K562 (cell line): ENCODE results near the gene GLP2R. TPM values are rescaled to one million over a fixed set of nuclear protein-coding genes. Genes with fewer than 3 reads are reported as not detected.

ENCODE experiments used
- ATAC-seq: fragments of 200-7000 bp; cut with Tn5 transposase; 3 replicates; pipeline ENCODE4 v1.9.1; 2020; ENCODE audit warnings: moderate library complexity
- BruUV-seq: library from RNA; stranded (reverse); fragments of 400-500 nt; replicated peaks from 2 replicates; lab custom pipeline; 2021; lab: Mats Ljungman, UMichigan
- CTCF ChIA-PET: fragments of 300-600 bp; formaldehyde crosslinking; extraction: SDS; loops from one replicate; lab custom pipeline; 2021; ENCODE audit warnings: low intra/inter-chr PET ratio; lab: Yijun Ruan, JAX
- POLR2A ChIA-PET: fragments of 300-600, 350-650 bp; sonication (Branson Sonifier 250); formaldehyde crosslinking; extraction: SDS; loops from one replicate; lab custom pipeline; 2021; ENCODE audit warnings: antibody characterized with exemption, inconsistent platforms; lab: Yijun Ruan, JAX
- DNase-seq, 4 experiments: peaks; one replicate each; pipeline versions ENCODE4 v3.0.0 to v3.0.0-alpha.2; 2011 to 2018; ENCODE audit warnings: low spot score in 3 of 4, mixed read lengths in 3 of 4; ENCODE audit errors: extremely low read depth in 1 of 4
- FAIRE-seq: peaks from 2 replicates; lab custom pipeline; 2011; peaks lifted over from hg19 to GRCh38; lab: Jason Lieb, UNC
- H2AFZ ChIP-seq: 2 replicates; pipeline ENCODE4 v1.6.0; 2011; ENCODE audit warnings: low read depth, low read length, control low read depth, inconsistent platforms
- H3K27ac ChIP-seq: fragments of 200-600 bp; 3 replicates; pipeline ENCODE4 v1.8.0; 2011; ENCODE audit warnings: low read depth, mild to moderate bottlenecking, control low read depth, inconsistent platforms, low read length, moderate library complexity, mixed read lengths; ENCODE audit errors: extremely low read depth
- H3K27me3 ChIP-seq, 2 experiments: fragments of 300-600 bp in 1 of 2; 2 replicates in 1 of 2; 3 replicates in 1 of 2; pipeline versions ENCODE4 v1.6.0 to v1.8.0; 2011; ENCODE audit warnings: inconsistent platforms in 2 of 2, low read length in 2 of 2, mild to moderate bottlenecking in 1 of 2, mixed read lengths in 1 of 2, moderate library complexity in 1 of 2; ENCODE audit not compliant: control insufficient read depth in 2 of 2, insufficient read depth in 2 of 2
- H3K36me3 ChIP-seq: fragments of 300-600 bp; 3 replicates; pipeline ENCODE4 v1.8.0; 2011; ENCODE audit warnings: mild to moderate bottlenecking, low read length, inconsistent platforms; ENCODE audit not compliant: control insufficient read depth, insufficient read depth
- H3K4me1 ChIP-seq, 2 experiments: fragments of 200-600 bp in 1 of 2; replicated peaks in 1 of 2; 2 replicates in 1 of 2; 3 replicates in 1 of 2; pipeline versions ENCODE4 v1.5.1 to v1.8.0; 2011; ENCODE audit warnings: inconsistent platforms in 2 of 2, low read length in 2 of 2, mild to moderate bottlenecking in 1 of 2, mixed read lengths in 1 of 2, moderate library complexity in 1 of 2; ENCODE audit not compliant: control insufficient read depth in 2 of 2, insufficient read depth in 2 of 2
- H3K4me2 ChIP-seq: 2 replicates; pipeline ENCODE4 v1.6.1; 2011; ENCODE audit warnings: low read length, control low read depth, inconsistent platforms, mixed read lengths; ENCODE audit not compliant: insufficient read depth
- H3K4me3 ChIP-seq: fragments of 200-600 bp; sonication (generic), shearing (Covaris generic); 2 replicates; pipeline ENCODE4 v1.5.1; 2016; ENCODE audit warnings: control low read depth, inconsistent platforms
- H3K79me2 ChIP-seq: fragments of 200-600 bp; 3 replicates; pipeline ENCODE4 v1.8.0; 2011; ENCODE audit warnings: low read length, inconsistent platforms; ENCODE audit not compliant: control insufficient read depth, insufficient read depth
- H3K9ac ChIP-seq, 2 experiments: 2 replicates each; pipeline versions ENCODE4 v1.6.0 to v1.6.1; 2011; ENCODE audit warnings: low read depth in 2 of 2, low read length in 2 of 2, control low read depth in 1 of 2, inconsistent platforms in 1 of 2, mild to moderate bottlenecking in 1 of 2, mixed read lengths in 1 of 2; ENCODE audit not compliant: insufficient read depth in 1 of 2
- H3K9me1 ChIP-seq: one replicate; pipeline ENCODE4 v1.6.0; 2011; ENCODE audit warnings: inconsistent platforms, mild to moderate bottlenecking, low read length, moderate library complexity; ENCODE audit not compliant: control insufficient read depth, insufficient read depth
- H3K9me3 ChIP-seq: replicated peaks from 2 replicates; pipeline ENCODE4 v1.5.1; 2011; ENCODE audit warnings: low read depth, low read length, inconsistent platforms; ENCODE audit not compliant: control insufficient read depth, insufficient read depth
- H4K20me1 ChIP-seq: replicated peaks from 2 replicates; pipeline ENCODE4 v1.6.1; 2011; ENCODE audit warnings: low read length, inconsistent platforms, mixed read lengths; ENCODE audit not compliant: control insufficient read depth, insufficient read depth
- CEBPZ ChIP-seq: fragments of 150-350 bp; IDR thresholded peaks from 2 replicates; pipeline ENCODE4 v1.6.1; 2014; ENCODE audit warnings: low read depth, mild to moderate bottlenecking, low read length, borderline replicate concordance
- E4F1 ChIP-seq: fragments of 250-450 bp; sonication (Bioruptor Pico); IDR thresholded peaks from 2 replicates; pipeline ENCODE4 v1.5.0; 2021; ENCODE audit warnings: mild to moderate bottlenecking, borderline replicate concordance
- LARP7 ChIP-seq: fragments of 450-650 bp; IDR thresholded peaks from 2 replicates; pipeline ENCODE4 v1.6.1; 2016
- MAFG ChIP-seq: fragments of 450-650 bp; conservative IDR thresholded peaks from 2 replicates; pipeline ENCODE4 v1.6.1; 2016; ENCODE audit warnings: missing genetic modification characterization, missing compliant biosample characterization
- MYC ChIP-seq, 2 experiments: fragments of 250-450 bp in 1 of 2; sonication (Bioruptor Pico) in 1 of 2; IDR thresholded peaks; 2 replicates each; pipeline versions ENCODE4 v1.5.1 to v1.6.1; 2012 to 2021; ENCODE audit warnings: low read depth in 2 of 2, borderline replicate concordance in 1 of 2, improper control_type of control experiment in 1 of 2, low read length in 1 of 2, mild to moderate bottlenecking in 1 of 2, moderate library complexity in 1 of 2
- PRDM10 ChIP-seq: fragments of 450-650 bp; IDR thresholded peaks from 2 replicates; pipeline ENCODE4 v1.6.1; 2018; ENCODE audit not compliant: partially characterized antibody
- RFX1 ChIP-seq: fragments of 450-650 bp; IDR thresholded peaks from 2 replicates; pipeline ENCODE4 v1.6.1; 2016; ENCODE audit warnings: mild to moderate bottlenecking, moderate library complexity
- SRSF7 ChIP-seq: fragments of 200-400 bp; formaldehyde crosslinking; optimal IDR thresholded peaks from 2 replicates; pipeline ENCODE3; 2017; ENCODE audit warnings: mild to moderate bottlenecking, low read depth, low read length
- ZBTB1 ChIP-seq: sonication (generic); formaldehyde crosslinking; IDR thresholded peaks from 2 replicates; pipeline ENCODE4 v1.8.1; 2023; ENCODE audit warnings: missing genetic modification reagents, low read depth, mild to moderate bottlenecking, borderline replicate concordance
- ZFP91 ChIP-seq: sonication (generic); formaldehyde crosslinking; IDR thresholded peaks from 2 replicates; pipeline ENCODE4 v1.8.0; 2022; ENCODE audit warnings: mild to moderate bottlenecking, missing genetic modification reagents
- ZNF785 ChIP-seq: fragments of 250-450 bp; sonication (Bioruptor Pico); IDR thresholded peaks from 2 replicates; pipeline ENCODE4 v1.4.0; 2020; ENCODE audit warnings: mild to moderate bottlenecking
- WGBS: fragments of 100-300 bp; shearing (Covaris generic); methylation state at CpG from one replicate; pipeline ENCODE4 v1.1.6; 2016; ENCODE audit warnings: low coverage, mixed read lengths; ENCODE audit not compliant: insufficient coverage; ENCODE audit errors: missing lambda C conversion rate; 5-methylcytosine and 5-hydroxymethylcytosine counted together
- in situ Hi-C: fragments of 300-500 bp; cut with MboI; formaldehyde crosslinking; loops from 4 replicates; pipeline ENCODE4 v1.15.0; 2018; ENCODE audit warnings: inconsistent platforms, mixed read lengths
- intact Hi-C: fragments of 100-400 bp; cut with micrococcal nuclease; formaldehyde crosslinking; loops from 2 replicates; pipeline ENCODE4 v1.14.2; 2022
- polyA plus RNA-seq, 8 experiments: library from polyadenylated mRNA; depleted of rRNA in 4 of 8; stranded (reverse) in 5 of 8; unstranded in 3 of 8; fragments of >200 nt; fragmentation: Nextera tagmentation in 2 of 8; fragmentation: Illumina TruSeq in 1 of 8; extraction: Ambion mirVana in 2 of 8; extraction: Trizol in 1 of 8; gene quantifications; 2 replicates each; pipeline versions ENCODE4 v1.2.1 to v1.2.3, GENCODE V29; 2011 to 2014; ENCODE audit warnings: inconsistent platforms in 1 of 8, missing spikeins in 1 of 8
- total RNA-seq, 7 experiments: library from RNA; depleted of rRNA in 6 of 7; stranded (reverse); fragments of >200 nt in 6 of 7; fragmentation: Illumina TruSeq in 2 of 7; extraction: Trizol in 2 of 7; gene quantifications; 2 replicates each; pipeline versions ENCODE4 v1.2.1 to v1.2.3, GENCODE V29; 2011 to 2021; ENCODE audit warnings: low replicate concordance in 1 of 7

Gene GLP2R
- total and polyA plus RNA-seq, 9 of the 15 experiments (the other 6 are each of a cell fraction or from before 2014, with no cell fraction given): not detected

- H3K27me3 ChIP-seq: no peaks in the 10 kb centered on the region; a peak in 1 of 5 replicates
- H3K9me3 ChIP-seq: no peaks in the 10 kb centered on the region
- DNase-seq: no peak
- ATAC-seq: no peak
- no peaks in the 10 kb centered on the region for H3K4me1 ChIP-seq
- H3K79me2 ChIP-seq: no peaks in the 10 kb centered on the region
- H3K36me3 ChIP-seq: no peaks in the 10 kb centered on the region
- no peak overlapping the region for H3K4me2 ChIP-seq
- no peak overlapping the region for H3K4me3 ChIP-seq
- ChIA-PET CTCF (no interaction called here), POLR2A (no interaction called here)
- FAIRE-seq: no peak
- 2% methylated on average over 5 of the region's 8 CpGs for WGBS
- no peaks in the 10 kb centered on the region for H3K9me1 ChIP-seq
- no peaks in the 10 kb centered on the region for H4K20me1 ChIP-seq
- H3K27ac ChIP-seq: no peak overlapping the region
- BruUV-seq: no TSS peak
- intact Hi-C loops (no loop called here), in situ Hi-C loops (no loop called here)
- no peak overlapping the region for H2AFZ ChIP-seq
- no peak overlapping the region for H3K9ac ChIP-seq
- TF ChIP-seq CEBPZ: no peak
- no peak for TF ChIP-seq ZFP91
- TF ChIP-seq PRDM10: no peak
- no peak for TF ChIP-seq ZNF785 (CRISPR knock-in tag)
- TF ChIP-seq ZBTB1: no peak
- no peak for TF ChIP-seq MYC (IDR thresholded peaks at IDR 0.05; ENCODE audit: low read depth, low read length)
- TF ChIP-seq MYC (CRISPR knock-in tag; IDR thresholded peaks at IDR 0.05; ENCODE audit: borderline replicate concordance, low read depth): no peak
- TF ChIP-seq MAFG (tag): no peak
- TF ChIP-seq LARP7: no peak
- TF ChIP-seq SRSF7: no peak
- TF ChIP-seq E4F1 (CRISPR knock-in tag): no peak
- TF ChIP-seq RFX1: no peak
Measured at GRCh38 chr17:9844153-9844552, 18.4 kb downstream of the GLP2R start.
